ENCODE results near the gene STXBP5L.

DNA sequence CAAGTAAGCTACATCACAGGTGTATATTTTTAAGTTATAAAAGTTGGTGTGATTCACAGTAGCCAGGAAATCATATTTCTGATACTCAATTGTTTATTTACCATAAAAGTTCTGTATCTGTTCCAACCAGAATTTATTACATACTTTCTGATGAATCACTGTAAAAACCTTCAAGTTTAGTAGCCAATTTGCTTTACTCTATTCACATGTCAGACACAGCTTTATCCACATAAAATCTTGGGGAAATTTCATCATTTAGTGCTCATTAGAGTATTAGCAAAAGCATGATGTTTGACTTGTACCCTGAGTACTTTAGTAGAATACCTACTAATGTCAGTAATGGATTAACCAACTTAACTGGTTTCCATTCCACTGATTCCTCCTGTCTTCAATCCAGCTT is 388.0 kb downstream of the STXBP5L start:
- TF ChIP-seq, protein P1, sequence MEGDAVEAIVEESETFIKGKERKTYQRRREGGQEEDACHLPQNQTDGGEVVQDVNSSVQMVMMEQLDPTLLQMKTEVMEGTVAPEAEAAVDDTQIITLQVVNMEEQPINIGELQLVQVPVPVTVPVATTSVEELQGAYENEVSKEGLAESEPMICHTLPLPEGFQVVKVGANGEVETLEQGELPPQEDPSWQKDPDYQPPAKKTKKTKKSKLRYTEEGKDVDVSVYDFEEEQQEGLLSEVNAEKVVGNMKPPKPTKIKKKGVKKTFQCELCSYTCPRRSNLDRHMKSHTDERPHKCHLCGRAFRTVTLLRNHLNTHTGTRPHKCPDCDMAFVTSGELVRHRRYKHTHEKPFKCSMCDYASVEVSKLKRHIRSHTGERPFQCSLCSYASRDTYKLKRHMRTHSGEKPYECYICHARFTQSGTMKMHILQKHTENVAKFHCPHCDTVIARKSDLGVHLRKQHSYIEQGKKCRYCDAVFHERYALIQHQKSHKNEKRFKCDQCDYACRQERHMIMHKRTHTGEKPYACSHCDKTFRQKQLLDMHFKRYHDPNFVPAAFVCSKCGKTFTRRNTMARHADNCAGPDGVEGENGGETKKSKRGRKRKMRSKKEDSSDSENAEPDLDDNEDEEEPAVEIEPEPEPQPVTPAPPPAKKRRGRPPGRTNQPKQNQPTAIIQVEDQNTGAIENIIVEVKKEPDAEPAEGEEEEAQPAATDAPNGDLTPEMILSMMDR (IDR thresholded peaks at IDR 0.05; ENCODE audit: low read depth, low read length) = no peak
- no peak for TF ChIP-seq EZH2phosphoT487 (IDR thresholded peaks at IDR 0.05; ENCODE audit: low read depth)

Data from OCI-LY3 (cell line).